Stimulated activated CD8-positive, alpha-beta memory T cell treated with anti-CD3 and anti-CD28 coated beads, Interleukin-4, amount 100 ng/mL, for 24 hours (primary cell): ENCODE measurements around the gene PLPP3.

Experiments used
- DNase-seq: peaks from one replicate; pipeline ENCODE4 v3.0.0-alpha.2; 2020; ENCODE audit warnings: low read depth

PLPP3 gene

DNA sequence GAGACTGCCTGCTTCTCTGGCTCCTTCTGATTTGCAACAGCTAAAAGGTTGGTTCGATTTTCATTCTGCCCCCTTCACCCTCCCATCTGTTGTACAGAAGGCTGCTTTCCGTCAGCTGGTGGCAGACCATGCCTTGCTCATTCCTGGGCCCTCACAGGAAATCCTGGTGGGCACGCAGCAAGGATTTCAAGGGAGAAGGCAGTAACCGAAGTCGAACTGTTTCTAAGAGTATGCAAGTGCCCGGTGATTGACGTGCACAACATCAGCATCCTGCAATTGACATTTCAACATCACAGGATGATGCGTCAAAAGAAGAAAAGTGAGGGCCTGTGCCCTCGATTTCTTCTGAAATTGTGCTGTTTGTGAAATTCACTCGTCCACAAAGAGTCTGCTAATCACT, 83.8 kb downstream of the PLPP3 start:
- no peak for DNase-seq

DNA sequence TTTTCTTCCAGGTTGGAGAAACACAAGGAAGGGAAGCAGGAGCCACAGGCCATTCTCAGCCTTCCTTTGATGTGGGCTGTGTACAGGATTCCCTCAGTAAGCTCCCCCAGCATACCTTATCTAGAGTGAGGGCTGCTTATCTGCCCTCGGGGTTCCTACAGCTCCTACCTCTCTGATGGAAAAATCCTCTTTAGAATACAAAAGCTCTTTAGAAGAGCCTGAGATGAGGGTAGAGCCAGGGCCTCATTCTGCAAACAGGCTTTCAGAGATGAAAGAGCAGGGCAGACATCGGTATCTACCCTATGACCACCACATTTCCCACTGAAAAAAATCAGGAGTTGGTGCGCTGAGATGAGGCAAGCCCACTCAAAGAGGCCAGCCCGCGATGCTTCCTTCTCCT, 85.1 kb downstream of the PLPP3 start:
- no peak for DNase-seq

DNA sequence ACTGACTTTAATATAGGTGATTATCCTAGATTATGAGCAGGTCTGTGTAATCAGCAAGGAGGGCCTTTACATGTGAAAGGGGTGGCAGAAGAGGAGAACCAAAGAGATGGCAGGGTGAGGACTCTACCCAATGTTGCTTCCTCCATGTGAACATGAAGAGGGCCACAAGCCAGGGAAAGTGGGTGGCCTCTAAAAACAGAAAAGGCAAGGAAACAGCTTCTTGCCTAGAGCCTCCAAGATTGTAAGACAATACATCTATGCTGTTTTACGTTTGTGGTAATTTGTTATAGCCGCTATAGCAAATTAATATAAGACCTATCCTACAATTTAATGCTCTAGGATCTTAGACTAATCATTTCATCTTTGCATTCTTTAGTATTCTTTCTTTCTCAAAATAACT, 85.5 kb downstream of the PLPP3 start:
- no peak for DNase-seq

DNA sequence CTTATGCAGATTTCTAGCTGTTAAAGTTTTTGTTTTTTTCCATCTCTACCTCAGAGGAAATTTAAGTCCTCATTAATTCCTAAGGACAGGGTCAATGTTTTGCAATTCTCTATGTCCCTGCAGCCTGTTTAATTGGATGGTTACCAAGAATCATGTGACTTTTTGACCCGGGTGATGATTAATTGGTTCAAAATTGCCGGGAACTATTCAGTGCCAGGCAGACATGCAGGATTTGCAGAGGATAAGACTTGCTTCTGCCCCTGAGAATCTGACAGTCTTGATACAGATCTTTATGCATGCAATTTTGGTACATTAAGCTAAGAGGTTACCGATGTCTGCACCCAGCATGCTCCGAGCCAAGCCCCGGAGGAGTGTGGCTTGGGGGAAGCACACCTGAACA, 87.9 kb downstream of the PLPP3 start:
- DNase-seq = no peak

DNA sequence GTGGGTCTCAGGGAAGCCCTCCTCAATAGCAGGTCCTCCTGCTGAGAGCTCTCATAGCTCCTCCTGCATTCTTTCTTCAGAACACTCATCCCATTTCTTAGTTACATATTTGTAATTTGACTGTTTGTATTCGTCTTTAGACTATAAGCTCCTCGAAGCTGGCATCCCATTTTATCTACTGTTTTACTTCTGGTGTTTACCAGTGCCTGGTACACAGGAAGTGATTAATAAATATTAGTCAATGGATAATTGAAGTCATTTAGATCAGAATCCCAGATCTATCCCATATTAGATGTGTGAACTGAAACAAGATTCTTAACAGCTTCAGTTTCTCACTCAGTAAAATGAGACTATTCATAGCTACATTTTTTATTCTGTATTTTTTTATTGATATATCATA, 88.7 kb downstream of the PLPP3 start:
- DNase-seq = no peak

DNA sequence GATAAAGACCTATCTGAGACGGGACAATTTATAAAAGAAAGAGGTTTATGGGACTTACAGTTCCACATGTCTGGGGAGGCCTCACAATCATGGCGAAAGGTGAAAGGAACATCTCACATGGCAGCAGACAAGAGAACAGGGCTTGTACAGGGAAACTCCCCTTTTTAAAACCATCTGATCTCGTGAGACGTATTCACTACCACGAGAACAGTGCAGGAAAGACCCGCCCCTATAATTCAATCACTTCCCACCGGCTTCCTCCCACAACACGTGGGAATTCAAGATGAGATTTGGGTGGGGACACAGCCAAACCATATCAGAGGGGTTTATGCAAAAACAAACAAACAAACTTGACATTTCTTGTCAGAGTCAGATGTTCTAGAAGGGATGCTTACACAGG, 89.7 kb downstream of the PLPP3 start:
- no peak for DNase-seq

DNA sequence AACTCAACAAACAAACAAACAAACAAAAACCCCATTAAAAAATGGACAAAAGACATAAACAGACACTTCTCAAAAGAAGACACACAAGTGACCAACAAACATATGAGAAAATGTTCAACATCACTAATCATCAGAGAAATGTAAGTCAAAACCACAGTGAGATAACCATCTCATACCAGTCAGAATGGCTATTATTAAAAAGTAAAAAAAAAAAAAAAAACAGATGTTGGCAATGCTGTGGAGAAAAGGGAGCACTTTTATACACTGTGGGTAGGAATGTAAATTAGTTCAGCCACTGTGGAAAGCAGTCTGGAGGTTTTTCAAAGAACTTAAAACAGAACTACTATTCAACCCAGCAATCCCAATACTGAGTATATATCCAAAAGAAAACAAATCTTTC, 94.7 kb downstream of the PLPP3 start:
- no peak for DNase-seq

DNA sequence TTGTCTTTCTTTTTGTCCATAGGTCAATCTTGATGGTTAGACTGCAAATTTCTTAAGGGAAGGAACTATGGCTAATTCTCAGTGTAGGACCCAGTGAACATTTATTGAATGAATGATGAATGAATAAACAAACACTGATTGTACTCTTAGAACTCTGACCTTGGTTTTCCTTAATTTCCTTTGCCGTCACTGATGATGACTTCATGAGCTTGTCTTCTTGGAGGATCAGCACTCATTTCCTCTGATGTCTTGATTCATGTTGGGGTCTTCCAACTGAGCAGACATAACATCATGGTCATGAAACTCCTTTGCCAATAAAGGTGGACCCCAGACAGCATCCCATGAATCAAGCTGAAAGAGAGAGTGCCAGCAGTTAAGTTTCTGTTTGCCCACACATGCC, 96.3 kb downstream of the PLPP3 start:
- no peak for DNase-seq

DNA sequence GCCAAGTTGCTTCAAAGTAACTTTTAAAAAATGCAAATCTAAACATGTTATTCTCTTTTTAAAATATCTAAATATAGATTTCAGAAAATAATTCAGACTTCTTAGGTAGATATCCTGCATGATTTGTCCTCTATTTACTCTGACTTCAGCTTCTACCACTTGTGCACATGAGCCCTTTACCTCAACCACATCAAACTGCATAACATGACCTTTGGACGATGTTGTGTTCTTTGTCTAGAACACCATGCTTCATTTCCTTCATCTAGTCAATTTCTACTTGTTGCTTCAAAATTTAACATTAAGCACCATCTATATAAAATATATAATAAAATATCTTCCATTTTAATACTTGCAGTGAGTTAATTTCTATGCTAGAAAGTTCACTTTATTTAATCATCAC, 96.9 kb downstream of the PLPP3 start:
- no peak for DNase-seq

DNA sequence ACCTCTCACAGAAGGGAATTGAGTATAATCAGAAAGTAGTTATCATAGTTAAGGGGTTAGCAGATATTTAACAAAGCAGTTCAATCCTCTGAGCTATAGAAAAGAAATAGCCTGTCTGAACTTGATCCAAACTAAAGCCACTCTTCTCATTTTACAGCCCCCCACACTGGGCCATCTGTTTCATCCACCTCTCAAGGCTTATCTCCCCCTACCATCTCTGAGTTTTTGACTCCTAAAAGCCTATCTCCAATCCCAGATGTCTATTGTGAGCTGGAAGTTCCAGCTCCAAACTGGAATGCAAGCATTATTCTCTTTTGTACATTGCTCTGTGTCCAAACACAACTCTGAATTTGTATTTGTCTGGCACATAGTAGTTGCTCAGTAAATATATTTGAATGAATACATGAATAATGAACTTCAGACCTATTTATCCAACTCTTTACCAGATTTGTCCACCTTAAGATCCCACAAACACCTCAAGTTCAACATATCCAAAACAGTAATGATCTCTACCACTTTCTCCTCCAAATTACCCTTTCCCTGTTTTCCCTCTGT, 98.1 kb downstream of the PLPP3 start:
- DNase-seq = no peak

DNA sequence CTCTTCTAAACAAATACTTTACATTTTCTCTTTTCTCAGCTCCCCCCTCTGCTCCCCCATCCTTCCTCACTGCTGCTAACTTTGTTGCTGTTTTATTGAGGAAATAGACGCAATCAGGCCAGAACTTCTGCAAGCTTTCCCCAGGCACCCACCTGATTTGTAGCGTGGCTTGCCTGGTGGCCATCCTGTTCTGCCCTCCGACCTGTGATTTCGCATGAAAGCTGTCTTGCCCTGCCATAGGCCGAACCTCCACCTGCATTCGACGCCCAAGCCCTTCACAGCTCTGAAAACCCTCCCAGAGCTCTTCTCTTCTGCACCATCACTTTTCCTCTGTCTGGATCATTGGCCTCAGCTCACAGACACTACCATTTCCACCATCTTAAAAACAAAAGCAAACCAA, 100.6 kb downstream of the PLPP3 start:
- no peak for DNase-seq

DNA sequence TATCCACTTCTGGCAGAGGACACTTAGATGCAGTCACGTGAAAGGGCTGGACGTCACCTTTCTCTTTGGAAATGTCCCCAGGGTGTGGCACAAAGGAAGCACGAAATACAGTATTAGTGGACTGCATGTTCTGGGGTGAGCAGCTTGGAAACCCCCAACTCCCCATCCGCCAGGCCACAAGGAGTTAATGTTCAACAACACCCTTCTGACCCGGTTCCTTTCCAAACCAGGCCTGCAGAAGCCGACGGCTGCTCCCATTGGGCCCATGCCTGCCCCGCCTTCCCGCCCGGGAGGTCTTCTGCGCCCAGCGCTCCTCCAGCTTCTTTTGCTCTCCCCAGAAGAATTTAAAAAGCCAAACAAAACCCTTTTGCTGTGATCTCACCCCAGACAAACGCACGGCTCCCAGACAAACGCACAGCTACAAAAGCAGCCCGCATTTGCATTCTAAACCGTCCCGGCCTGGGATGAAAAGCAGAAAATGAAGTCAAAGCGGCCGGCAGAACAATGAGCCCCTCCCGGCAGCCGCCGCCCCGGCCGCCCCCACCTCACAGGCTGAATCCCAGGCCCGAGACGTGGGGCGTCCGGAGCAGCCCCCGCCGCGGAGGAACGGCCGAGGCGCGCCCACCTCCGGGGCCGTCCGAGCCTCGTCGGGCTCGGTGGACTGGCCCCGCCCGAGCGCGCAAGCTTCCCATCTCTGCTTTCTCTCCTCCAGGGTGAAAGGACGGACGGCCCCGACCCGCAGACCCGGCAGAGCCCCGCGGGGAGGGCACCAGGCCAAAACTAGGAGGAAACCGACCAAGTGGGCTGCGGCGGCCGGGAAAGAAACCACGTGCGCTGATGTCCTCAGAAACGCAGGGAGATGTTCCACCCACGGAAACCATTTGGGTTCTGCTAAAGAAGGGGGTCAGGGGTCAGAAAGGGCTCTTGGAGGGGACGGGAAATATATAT, 101.9 kb downstream of the PLPP3 start:
- no peak for DNase-seq

DNA sequence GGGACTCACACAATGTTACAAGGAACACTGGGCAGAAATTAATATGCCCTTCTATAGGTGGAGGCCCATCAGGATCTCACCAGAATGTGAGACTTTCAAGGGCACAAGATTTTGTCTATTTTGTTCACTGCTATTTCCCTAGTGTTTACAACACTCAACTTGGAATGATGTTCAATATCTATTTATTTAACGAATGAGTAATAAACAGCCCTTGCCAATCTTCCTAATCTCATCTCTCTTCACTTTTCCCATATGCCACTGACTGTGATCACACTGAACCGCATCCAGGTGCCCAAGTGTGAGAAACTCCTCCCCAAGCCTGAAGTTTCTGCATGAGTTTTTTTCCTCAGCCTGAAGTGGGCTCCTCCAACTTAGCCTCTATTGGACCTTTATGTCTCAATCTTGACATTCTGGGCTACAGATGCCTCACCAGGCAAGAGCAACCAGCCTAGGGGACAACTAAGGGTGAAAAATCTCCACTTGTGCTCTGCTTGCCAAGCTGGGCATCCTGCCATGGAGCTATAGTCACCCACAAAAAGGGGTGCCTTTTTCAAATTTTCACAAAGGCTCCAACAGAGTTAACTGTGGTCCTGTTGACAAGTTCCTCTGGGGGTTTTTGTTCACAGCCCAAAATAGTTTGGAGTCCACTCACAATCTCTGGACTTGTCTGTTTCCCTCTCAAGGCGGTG, 105.6 kb downstream of the PLPP3 start:
- no peak for DNase-seq

DNA sequence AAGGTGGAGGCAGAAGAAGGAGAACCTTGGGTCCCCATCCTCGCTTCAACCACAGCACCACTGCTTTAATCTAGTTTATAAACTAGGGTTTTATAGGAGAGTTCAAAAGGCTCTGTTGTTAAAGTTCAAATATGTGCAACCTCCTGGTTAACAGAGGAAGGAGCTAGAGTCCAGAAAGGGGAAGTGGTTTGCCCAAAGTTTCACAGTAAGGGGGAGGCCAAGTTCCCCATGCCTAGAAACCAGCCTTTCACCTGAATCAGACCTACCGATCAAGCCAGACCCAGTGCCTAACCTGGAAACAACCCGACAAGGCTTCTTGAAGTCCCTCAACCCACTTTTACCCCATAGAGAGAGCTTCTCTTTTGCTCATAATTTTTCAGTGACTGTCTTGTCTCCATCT, 106.5 kb downstream of the PLPP3 start:
- DNase-seq = no peak

DNA sequence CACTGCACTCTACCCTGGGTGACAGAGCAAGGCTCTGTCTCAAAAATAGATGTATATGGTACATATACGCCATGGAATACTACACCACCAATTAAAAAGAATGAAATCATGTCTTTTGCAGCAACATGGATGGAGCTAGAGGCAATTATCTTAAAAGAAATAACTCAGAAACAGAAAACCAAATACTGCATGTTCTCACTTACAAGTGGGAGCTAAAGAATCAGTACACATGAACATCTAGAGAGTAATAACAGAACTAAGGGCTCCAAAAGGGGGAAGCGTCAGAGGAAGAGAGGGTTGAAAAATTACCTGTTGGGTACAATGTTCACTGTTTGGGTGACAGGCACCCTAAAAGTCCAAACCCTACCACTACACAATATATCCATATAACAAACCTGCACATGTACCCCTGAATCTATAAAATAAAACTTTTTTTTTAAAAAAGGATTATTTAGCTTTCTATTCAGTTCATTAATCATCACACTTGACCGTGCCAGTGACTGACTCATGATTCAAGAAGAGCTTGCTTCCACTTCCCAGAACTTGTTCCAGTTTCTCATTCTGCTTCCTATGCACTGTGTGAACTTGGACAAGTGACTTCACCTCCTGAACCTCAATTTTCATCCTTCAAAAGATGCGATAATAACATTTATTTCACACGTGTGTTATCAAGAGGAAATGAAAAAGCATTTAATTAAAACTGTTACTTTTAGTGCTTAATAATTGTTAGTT, 109.6 kb downstream of the PLPP3 start:
- no peak for DNase-seq

DNA sequence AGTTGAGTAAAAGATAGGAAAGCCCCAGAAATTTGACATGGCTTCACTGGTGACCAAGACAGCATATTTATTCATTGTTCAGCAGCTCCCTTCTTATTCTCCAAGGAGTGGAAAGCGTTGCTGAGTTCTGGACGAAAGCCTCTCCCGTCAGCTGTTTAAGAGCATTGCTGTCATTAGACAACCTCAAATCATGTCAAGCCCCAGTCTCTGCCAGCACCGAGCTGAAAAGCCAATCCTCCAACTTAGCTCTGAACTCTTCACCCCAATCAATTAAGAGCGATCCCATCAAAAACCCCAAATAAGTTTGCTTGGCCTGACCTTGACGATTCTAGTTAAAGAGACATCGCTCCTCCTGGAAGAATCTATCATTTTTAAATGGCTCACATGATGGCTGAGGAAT, 110.8 kb downstream of the PLPP3 start:
- DNase-seq = no peak

DNA sequence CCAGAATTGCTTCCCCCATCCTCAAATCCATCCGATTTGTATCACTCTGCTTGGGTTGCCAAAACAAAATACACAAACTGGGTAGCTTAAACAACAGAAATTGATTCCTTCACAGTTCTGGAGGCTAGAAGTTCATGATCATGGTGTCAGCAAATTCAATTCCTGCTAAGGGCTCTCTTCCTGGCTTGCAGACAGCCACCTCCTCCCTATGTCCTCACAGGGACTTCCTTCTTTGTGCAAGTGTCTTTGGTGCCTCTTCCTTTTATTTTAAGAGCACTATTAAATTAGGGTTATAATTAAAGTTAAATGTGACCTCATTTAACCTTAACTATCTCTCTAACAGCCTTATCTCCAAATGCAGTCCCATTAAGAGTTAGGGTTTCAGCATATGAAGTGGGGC, 112.8 kb downstream of the PLPP3 start:
- no peak for DNase-seq

DNA sequence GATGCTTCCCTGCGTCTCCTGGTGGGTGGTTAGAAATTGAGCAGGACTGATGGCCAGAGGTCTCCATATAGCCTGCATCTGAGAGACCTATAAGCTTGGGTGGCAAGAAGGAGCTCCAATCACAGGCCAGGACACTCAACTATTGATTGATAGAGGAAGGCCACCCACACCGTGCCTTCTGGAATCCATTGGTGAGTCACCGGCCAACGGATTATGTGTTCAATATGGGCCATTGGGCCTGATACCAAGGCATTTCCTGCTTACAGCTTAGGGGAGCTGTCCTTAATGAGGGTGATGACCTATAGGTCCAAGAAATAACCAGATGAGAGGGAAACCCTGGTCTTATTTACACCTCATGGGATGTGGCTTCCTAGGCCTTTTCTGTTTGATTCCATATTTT, 115.1 kb downstream of the PLPP3 start:
- DNase-seq = no peak

DNA sequence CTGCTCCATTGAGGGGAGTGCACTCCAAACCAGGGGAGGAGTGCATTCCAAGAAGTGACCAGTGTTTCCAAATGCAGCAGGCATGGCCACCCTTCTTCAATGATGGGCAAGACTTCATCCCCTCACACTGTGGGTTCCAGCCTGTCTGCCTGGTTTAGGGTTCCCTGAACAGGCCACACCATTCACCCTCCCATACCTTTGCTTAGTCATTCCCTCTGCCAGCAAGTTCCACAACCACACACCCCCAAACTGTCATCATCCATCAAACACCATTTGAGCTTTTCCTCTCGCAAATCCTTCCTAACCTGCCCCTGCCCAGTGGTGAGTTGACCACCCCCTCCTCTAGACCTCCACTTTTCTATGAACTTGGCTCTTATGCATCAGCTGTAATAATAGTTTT, 116.0 kb downstream of the PLPP3 start:
- DNase-seq = no peak

DNA sequence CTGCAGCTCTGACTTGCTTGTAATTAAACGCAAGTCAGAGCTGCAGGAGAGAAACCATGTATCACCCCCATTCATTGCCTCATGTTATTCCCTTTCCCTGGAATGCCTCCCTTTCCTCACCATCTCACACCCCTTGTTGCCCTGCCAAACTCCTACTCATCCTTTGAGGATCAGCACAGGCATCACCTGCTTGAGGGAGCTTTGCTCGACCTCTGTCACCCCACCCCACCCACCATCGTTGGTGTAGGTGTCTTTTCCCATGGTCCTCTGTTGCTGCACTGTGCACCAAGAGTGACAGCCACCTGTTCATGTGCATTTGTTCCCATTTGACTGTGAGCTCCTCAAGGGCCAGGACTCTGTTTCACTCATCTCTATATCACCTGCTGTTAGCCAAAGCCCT, 117.2 kb downstream of the PLPP3 start:
- DNase-seq = no peak

DNA sequence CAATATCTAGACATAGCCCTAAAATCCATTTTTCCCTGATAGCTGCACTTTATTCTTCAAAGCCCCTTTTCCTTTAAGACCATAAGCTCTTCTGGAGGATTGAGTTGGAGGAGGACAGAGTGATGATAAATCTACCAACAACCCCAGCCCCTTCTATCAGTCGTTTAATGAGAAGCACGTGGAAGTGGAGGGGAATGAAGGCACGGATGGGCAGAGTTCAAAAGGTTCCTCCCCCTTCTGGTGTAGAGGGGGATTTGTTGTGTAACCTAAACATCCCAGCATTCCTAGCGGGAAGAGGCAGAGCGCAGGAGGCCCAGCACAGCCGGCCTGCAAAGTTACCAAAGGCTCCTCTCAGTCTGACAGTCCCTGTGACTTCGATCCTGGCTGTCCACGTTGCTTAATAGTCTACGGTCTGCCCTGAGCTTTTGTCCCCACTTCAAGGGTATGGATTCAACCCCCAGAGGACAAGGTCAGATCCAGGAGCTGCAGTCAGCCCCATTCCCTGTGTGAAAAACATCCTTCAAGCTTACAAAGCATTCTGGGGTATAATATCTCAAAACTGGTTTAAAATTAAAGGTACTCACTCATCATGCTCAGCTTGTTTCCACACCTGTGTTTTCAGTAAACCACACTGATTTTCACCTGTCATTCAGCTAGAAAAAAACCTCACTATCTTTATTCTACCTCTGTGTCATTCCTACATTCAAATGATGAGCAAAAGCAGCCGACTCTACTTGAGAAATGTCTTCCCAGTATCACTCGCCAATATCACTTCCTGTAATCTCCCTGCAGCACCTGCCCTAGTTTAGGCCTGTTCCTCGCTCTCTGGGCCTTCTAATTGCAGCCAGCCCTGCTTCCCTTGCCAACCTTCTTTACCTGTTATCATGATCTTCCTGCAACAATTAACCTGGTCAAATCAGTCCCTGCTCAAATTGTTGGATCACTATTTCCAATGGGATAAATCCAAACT, 117.9 kb downstream of the PLPP3 start:
- DNase-seq = no peak
